AG04450 (cell line): ENCODE data around the gene UROS. TPM values are rescaled to one million over a fixed set of nuclear protein-coding genes. Genes with fewer than 3 reads are reported as not detected.

Experiments used
- CTCF ChIA-PET: fragments of 300-600, 350-600 bp; formaldehyde crosslinking; extraction: SDS; loops from one replicate; lab custom pipeline; 2022; ENCODE audit warnings: antibody characterized with exemption, inconsistent platforms; lab: Charles Lee
- POLR2A ChIA-PET: fragments of 350-600 bp; formaldehyde crosslinking; extraction: SDS; loops from one replicate; lab custom pipeline; 2021; ENCODE audit warnings: antibody characterized with exemption, inconsistent platforms; lab: Yijun Ruan, JAX
- DNase-seq: peaks from one replicate; pipeline ENCODE4 v3.0.0-alpha.2; 2011; ENCODE audit warnings: low read depth, low spot score
- H3K27ac ChIP-seq: one replicate; pipeline ENCODE4 v1.5.1; 2012; ENCODE audit warnings: low read depth, low read length, control low read depth
- H3K27me3 ChIP-seq: one replicate; pipeline ENCODE4 v1.6.0; 2012; ENCODE audit warnings: low read length; ENCODE audit not compliant: control insufficient read depth, insufficient read depth
- H3K4me3 ChIP-seq: 2 replicates; pipeline ENCODE4 v1.5.1; 2011; ENCODE audit warnings: mild to moderate bottlenecking, low read depth, low read length, control low read depth
- H3K9me3 ChIP-seq: 2 replicates; pipeline ENCODE4 v1.5.1; 2012; ENCODE audit warnings: low read length; ENCODE audit not compliant: control insufficient read depth, insufficient read depth
- CTCF ChIP-seq: IDR thresholded peaks from 2 replicates; pipeline ENCODE4 v1.5.1; 2011; ENCODE audit warnings: low read depth, low read length, control low read depth, inconsistent platforms
- polyA plus RNA-seq: library from polyadenylated mRNA; depleted of rRNA; stranded (reverse); fragments of >200 nt; gene quantifications from 2 replicates; pipeline ENCODE4 v1.2.3, GENCODE V29; 2011

The UROS gene
- polyA plus RNA-seq, 1 experiment, result 65.9 TPM

GRCh38 chr10:125838802-125839575, 15.9 kb upstream of the UROS start:
- Histone ChIP-seq H3K27ac (no peak overlapping the region), H3K4me3 (no peak overlapping the region), H3K9me3 (no peaks in the 10 kb centered on the region), H3K27me3 (no peaks in the 10 kb centered on the region)
- ChIA-PET POLR2A (interaction anchor here (1.1 kb wide), 1 partner anchor 16 kb away, joined by 3 read pairs; the partner anchor contains the start of genes BCCIP and UROS), CTCF (no interaction called here)
- no peak for TF ChIP-seq CTCF
- DNase-seq, result no peak

GRCh38 chr10:125836746-125837145, 13.7 kb upstream of the UROS start:
- Histone ChIP-seq H3K27ac (no peak overlapping the region), H3K4me3 (no peak overlapping the region), H3K9me3 (no peaks in the 10 kb centered on the region), H3K27me3 (no peaks in the 10 kb centered on the region)
- no peak for TF ChIP-seq CTCF
- no peak for DNase-seq
- ChIA-PET CTCF (no interaction called here), POLR2A (no interaction called here)

- CTCF ChIA-PET, result no interaction called here
- no peak for TF ChIP-seq CTCF
- POLR2A ChIA-PET, result no interaction called here
- no peaks in the 10 kb centered on the region for H3K27me3 ChIP-seq
- DNase-seq, result no peak
- no peaks in the 10 kb centered on the region for H3K9me3 ChIP-seq
- no peak overlapping the region for H3K27ac ChIP-seq
- H3K4me3 ChIP-seq, result no peak overlapping the region
These were observed 5.3 kb upstream of the UROS start for GRCh38 chr10:125828311-125828710.

GRCh38 chr10:125827133-125827532, 4.1 kb upstream of the UROS start:
- no peak for DNase-seq
- no peak overlapping the region for H3K4me3 ChIP-seq
- ChIA-PET CTCF (interaction anchor here (1.4 kb wide), 1 partner anchor 677 kb away, joined by 5 read pairs; no protein-coding TSS in a partner anchor), POLR2A (interaction anchor here (0.7 kb wide), 1 partner anchor 55 kb away, joined by 3 read pairs; no protein-coding TSS in a partner anchor)
- TF ChIP-seq CTCF, result no peak
- no peaks in the 10 kb centered on the region for H3K9me3 ChIP-seq
- no peaks in the 10 kb centered on the region for H3K27me3 ChIP-seq
- H3K27ac ChIP-seq, result no peak overlapping the region

- Histone ChIP-seq H3K27ac (no peak overlapping the region), H3K9me3 (no peaks in the 10 kb centered on the region), H3K4me3 (peak overlapping the region; percentile 96), H3K27me3 (no peaks in the 10 kb centered on the region)
- no peak for DNase-seq
- TF ChIP-seq CTCF, result no peak
- ChIA-PET CTCF (no interaction called here), POLR2A (no interaction called here)
These were observed 1.7 kb upstream of the UROS start for GRCh38 chr10:125824736-125825135.
